8988T (cell line): ENCODE measurements around the gene KCNH5.
"Not testable (repeated sequence)": the region's sequence is repeated elsewhere in the genome, so short reads cannot be mapped to it uniquely, and the experiment has no call there.

Source experiments
- DNase-seq: peaks from one replicate; pipeline ENCODE4 v3.0.0; 2011

The KCNH5 gene

GRCh38 chr14:62882967-62883366 lies 162.3 kb downstream of the KCNH5 start:
- DNase-seq: no peak

GRCh38 chr14:62866376-62866775 lies 178.9 kb downstream of the KCNH5 start:
- no peak for DNase-seq

GRCh38 chr14:62864588-62864987 lies 180.7 kb downstream of the KCNH5 start:
- no peak for DNase-seq

GRCh38 chr14:62858011-62858410 lies 187.2 kb downstream of the KCNH5 start:
- DNase-seq: not testable (repeated sequence)

GRCh38 chr14:62854951-62855350 lies 190.3 kb downstream of the KCNH5 start:
- DNase-seq: no peak

- no peak for DNase-seq
These were observed 198.1 kb downstream of the KCNH5 start for GRCh38 chr14:62847168-62847567.

GRCh38 chr14:62844546-62844945 lies 200.7 kb downstream of the KCNH5 start:
- no peak for DNase-seq

GRCh38 chr14:62824086-62824485 lies 221.2 kb downstream of the KCNH5 start:
- DNase-seq: no peak

GRCh38 chr14:62819931-62820330 lies 225.3 kb downstream of the KCNH5 start:
- DNase-seq: no peak

- no peak for DNase-seq
These were observed 237.6 kb downstream of the KCNH5 start for GRCh38 chr14:62807636-62808035.

- DNase-seq: no peak
These were observed 244.7 kb downstream of the KCNH5 start for GRCh38 chr14:62800577-62800976.

GRCh38 chr14:62796431-62796830 lies 248.8 kb downstream of the KCNH5 start:
- DNase-seq: no peak

- no peak for DNase-seq
These were observed 252.7 kb downstream of the KCNH5 start for GRCh38 chr14:62792578-62792977.

- DNase-seq: not testable (repeated sequence)
These were observed 263.9 kb downstream of the KCNH5 start for GRCh38 chr14:62781328-62781727.

GRCh38 chr14:62778852-62779251 lies 266.4 kb downstream of the KCNH5 start:
- no peak for DNase-seq

- DNase-seq: no peak
These were observed 266.9 kb downstream of the KCNH5 start for GRCh38 chr14:62778310-62778709.

- DNase-seq: no peak
These were observed 267.7 kb downstream of the KCNH5 start for GRCh38 chr14:62777510-62777909.

GRCh38 chr14:62776300-62776699 lies 269.0 kb downstream of the KCNH5 start:
- no peak for DNase-seq

- DNase-seq: no peak
These were observed 276.5 kb downstream of the KCNH5 start for GRCh38 chr14:62768753-62769152.

- no peak for DNase-seq
These were observed 281.3 kb downstream of the KCNH5 start for GRCh38 chr14:62763951-62764350.

GRCh38 chr14:62759796-62760195 lies 285.5 kb downstream of the KCNH5 start:
- no peak for DNase-seq

GRCh38 chr14:62746881-62747280 lies 298.4 kb downstream of the KCNH5 start:
- not testable (repeated sequence) for DNase-seq

- no peak for DNase-seq
These were observed 299.8 kb downstream of the KCNH5 start for GRCh38 chr14:62745496-62745895.

GRCh38 chr14:62743560-62743959 lies 301.7 kb downstream of the KCNH5 start:
- no peak for DNase-seq

- DNase-seq: no peak
These were observed 302.1 kb downstream of the KCNH5 start for GRCh38 chr14:62743118-62743517.

GRCh38 chr14:62739647-62740046 lies 305.6 kb downstream of the KCNH5 start:
- no peak for DNase-seq
